Measurements from ENCODE around the gene SIX5.

SIX5 gene

DNA sequence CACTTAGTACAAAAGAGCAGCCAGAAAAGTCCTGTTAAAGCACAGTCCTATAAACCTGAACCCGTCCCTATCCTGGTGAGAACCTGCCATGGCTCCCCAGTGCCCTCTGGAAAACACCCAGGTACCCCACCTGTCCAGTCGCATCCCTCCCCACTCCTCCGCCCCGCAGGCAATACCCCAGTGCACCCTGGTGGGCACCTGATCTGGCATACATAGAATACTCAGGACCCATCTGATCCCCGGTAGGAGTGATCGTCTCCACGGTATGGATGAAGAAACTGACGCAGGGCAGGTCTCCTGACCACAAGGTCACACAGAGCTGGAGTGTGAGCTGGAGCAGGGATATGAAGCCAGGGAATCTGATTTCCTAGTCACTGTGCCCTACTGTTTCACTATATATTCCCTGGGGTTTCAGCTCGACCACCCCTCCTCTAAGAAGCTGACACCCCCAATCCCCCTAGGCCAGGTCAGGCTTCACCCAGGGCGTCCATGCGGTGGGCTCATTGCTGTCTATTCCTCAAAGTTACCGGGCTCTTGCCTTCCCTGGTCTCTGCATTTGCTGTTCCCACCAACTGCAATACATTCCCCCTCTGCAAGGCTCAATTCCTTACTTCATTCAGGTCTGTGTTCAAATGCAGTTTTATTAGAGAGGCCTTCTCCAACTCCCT, 50.9 kb downstream of the SIX5 start:
- no peak for DNase-seq (ENCODE audit: low read depth)

GRCh38 chr19:45717131-45717982, 51.7 kb downstream of the SIX5 start:
- H3K4me3 ChIP-seq (replicated peaks; ENCODE audit: low read depth, low read length): peak overlapping the region; percentile 96
- no peak for TF ChIP-seq CTCF (IDR thresholded peaks at IDR 0.05; ENCODE audit: low read length, missing control alignments)
- DNase-seq (ENCODE audit: low read depth): peak; percentile 100

More for the DNA sequence above, 50.9 kb downstream of the SIX5 start:
- peak overlapping the region; percentile 96 for H3K4me3 ChIP-seq (replicated peaks; ENCODE audit: low read depth, low read length)
- no peak for TF ChIP-seq CTCF (IDR thresholded peaks at IDR 0.05; ENCODE audit: low read length, missing control alignments)

- peak overlapping the region; percentile 96 for H3K4me3 ChIP-seq (replicated peaks; ENCODE audit: low read depth, low read length)
- peak; percentile 41 for DNase-seq (ENCODE audit: low read depth)
- no peak for TF ChIP-seq CTCF (IDR thresholded peaks at IDR 0.05; ENCODE audit: low read length, missing control alignments)
Measured at GRCh38 chr19:45716359-45717130, 52.5 kb downstream of the SIX5 start.

DNA sequence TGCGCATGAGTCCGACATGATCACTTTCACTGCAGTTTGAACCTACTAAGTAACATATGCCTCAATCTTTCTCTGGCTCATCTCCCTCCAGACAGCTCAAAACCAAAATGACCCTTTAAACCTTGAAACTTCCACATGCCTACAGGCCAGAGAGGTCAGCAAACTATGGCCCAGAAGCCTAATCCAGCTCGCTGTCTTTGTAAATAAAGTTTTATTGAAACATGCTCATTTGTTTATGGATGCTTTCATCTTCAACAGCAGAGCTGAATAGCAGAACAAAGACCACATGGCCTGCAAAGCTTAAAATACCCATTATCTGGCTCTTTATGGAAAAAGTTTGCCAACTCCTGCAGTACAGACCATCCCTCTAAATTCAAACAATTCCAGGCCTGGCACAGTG, 53.9 kb downstream of the SIX5 start:
- H3K4me3 ChIP-seq (replicated peaks; ENCODE audit: low read depth, low read length): no peak overlapping the region
- DNase-seq (ENCODE audit: low read depth): no peak
- TF ChIP-seq CTCF (IDR thresholded peaks at IDR 0.05; ENCODE audit: low read length, missing control alignments): no peak
